Breast epithelium (tissue), 4 donors: ENCODE measurements around the gene MYO1D. TPM values are rescaled to one million over a fixed set of nuclear protein-coding genes. Genes with fewer than 3 reads are reported as not detected.

Experiments
- DNase-seq, 2 donors: peaks; one replicate each; pipeline ENCODE4 v3.0.0-alpha.2; 2019; ENCODE audit warnings: low spot score in 2 of 2
- H3K27ac ChIP-seq, 2 donors: fragments of 200-600 bp; sonication (generic) in 1 of 2; one replicate each; pipeline ENCODE4 v1.5.1; 2016 to 2019; ENCODE audit warnings: mild to moderate bottlenecking in 1 of 2
- H3K27me3 ChIP-seq, 2 donors: fragments of 200-600 bp; sonication (generic) in 1 of 2; one replicate each; pipeline versions ENCODE4 v1.5.1 to v1.6.0; 2017 to 2019; ENCODE audit warnings: control low read depth in 1 of 2, mild to moderate bottlenecking in 1 of 2
- H3K36me3 ChIP-seq: fragments of 200-600 bp; one replicate; pipeline ENCODE4 v1.5.1; 2019
- H3K4me1 ChIP-seq, 2 donors: fragments of 200-600 bp; sonication (generic); one replicate each; pipeline ENCODE4 v1.5.1; 2016 to 2019; ENCODE audit warnings: control low read depth in 1 of 2
- H3K4me3 ChIP-seq, 3 donors: fragments of 200-600 bp; sonication (generic); 1 replicate in 2 of 3; 2 replicates in 1 of 3; pipeline ENCODE4 v1.5.1; 2016 to 2019; ENCODE audit warnings: mild to moderate bottlenecking in 3 of 3, moderate library complexity in 2 of 3
- H3K9me3 ChIP-seq, 2 donors: fragments of 200-600 bp; sonication (generic) in 1 of 2; one replicate each; pipeline ENCODE4 v1.5.1; 2016 to 2019; ENCODE audit warnings: control low read depth in 1 of 2
- POLR2A ChIP-seq: fragments of 450-650 bp; IDR thresholded peaks from one replicate; pipeline ENCODE4 v1.6.1; 2016; ENCODE audit warnings: antibody characterized with exemption, mild to moderate bottlenecking, moderate library complexity
- POLR2AphosphoS5 ChIP-seq, 3 donors: sonication (generic); formaldehyde crosslinking; IDR thresholded peaks; one replicate each; pipeline ENCODE4 v1.6.1; 2017; ENCODE audit warnings: antibody characterized with exemption in 3 of 3
- intact Hi-C: fragments of 100-400 bp; cut with DNase I; formaldehyde crosslinking; loops from one replicate; pipeline ENCODE4 v1.15.1; 2023; ENCODE audit warnings: low total_unique reads
- total RNA-seq, 3 donors: library from RNA; depleted of rRNA; stranded (reverse); fragments of >200 nt; gene quantifications; one replicate each; pipeline ENCODE4 v1.1.0, GENCODE V29; 2016
- TF ChIP-seq, protein P1 (sequence below), 3 donors: fragments of 450-650 bp; IDR thresholded peaks; one replicate each; pipeline ENCODE4 v1.5.1; 2016 to 2017; ENCODE audit warnings: antibody characterized with exemption in 3 of 3, mild to moderate bottlenecking in 3 of 3, moderate library complexity in 3 of 3

The MYO1D gene
- total RNA-seq, 3 donors from 2014 or later: 54.4 to 114 (median 76.7) TPM

- Histone ChIP-seq H3K27ac (no peak overlapping the region), H3K36me3 (no peaks in the 10 kb centered on the region), H3K9me3 (no peaks in the 10 kb centered on the region), H3K4me1 (peaks cover 0 to 5% of the 10 kb centered on the region in 2 donors), H3K27me3 (no peaks in the 10 kb centered on the region), H3K4me3 (no peak overlapping the region)
- TF ChIP-seq POLR2AphosphoS5 (IDR thresholded peaks at IDR 0.05): no peak
- TF ChIP-seq POLR2A: no peak
- TF ChIP-seq, protein P1, sequence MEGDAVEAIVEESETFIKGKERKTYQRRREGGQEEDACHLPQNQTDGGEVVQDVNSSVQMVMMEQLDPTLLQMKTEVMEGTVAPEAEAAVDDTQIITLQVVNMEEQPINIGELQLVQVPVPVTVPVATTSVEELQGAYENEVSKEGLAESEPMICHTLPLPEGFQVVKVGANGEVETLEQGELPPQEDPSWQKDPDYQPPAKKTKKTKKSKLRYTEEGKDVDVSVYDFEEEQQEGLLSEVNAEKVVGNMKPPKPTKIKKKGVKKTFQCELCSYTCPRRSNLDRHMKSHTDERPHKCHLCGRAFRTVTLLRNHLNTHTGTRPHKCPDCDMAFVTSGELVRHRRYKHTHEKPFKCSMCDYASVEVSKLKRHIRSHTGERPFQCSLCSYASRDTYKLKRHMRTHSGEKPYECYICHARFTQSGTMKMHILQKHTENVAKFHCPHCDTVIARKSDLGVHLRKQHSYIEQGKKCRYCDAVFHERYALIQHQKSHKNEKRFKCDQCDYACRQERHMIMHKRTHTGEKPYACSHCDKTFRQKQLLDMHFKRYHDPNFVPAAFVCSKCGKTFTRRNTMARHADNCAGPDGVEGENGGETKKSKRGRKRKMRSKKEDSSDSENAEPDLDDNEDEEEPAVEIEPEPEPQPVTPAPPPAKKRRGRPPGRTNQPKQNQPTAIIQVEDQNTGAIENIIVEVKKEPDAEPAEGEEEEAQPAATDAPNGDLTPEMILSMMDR (IDR thresholded peaks at IDR 0.05): no peak
- intact Hi-C loops: no loop called here
- DNase-seq: no peak
Observed at GRCh38 chr17:32873114-32873513, 3.8 kb downstream of the MYO1D start.

- DNase-seq: no peak
Observed at GRCh38 chr17:32871746-32872145, 5.2 kb downstream of the MYO1D start.

DNA sequence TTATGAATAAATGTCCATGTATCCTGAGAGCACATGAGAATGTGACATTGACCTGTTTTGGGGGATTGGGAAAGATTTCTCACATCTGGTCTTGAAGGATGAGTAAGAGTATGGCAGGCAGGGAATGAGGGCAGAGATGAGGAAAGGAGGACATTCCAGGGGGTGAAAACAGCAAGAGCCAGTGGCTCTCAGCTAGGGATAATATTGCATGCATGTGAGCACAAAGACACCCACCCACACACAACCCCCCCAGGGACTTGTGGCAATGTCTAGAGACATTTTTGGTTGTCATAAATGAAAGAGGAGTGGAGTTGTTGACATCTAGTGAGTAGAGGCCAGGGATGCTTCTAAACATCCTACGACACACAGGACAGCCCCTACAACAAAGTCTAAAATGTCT lies 6.0 kb downstream of the MYO1D start:
- DNase-seq: no peak
- TF ChIP-seq, protein P1 (IDR thresholded peaks at IDR 0.05): no peak
- TF ChIP-seq POLR2AphosphoS5 (IDR thresholded peaks at IDR 0.05): no peak
- no peak for TF ChIP-seq POLR2A
- Histone ChIP-seq H3K36me3 (no peaks in the 10 kb centered on the region), H3K9me3 (no peaks in the 10 kb centered on the region), H3K27me3 (no peaks in the 10 kb centered on the region), H3K27ac (peak overlapping the region in 1 of 2 donors; percentile 44), H3K4me1 (peaks cover 0 to 5% of the 10 kb centered on the region in 2 donors), H3K4me3 (no peak overlapping the region)
- intact Hi-C loops: no loop called here

More at GRCh38 chr17:32871746-32872145, 5.2 kb downstream of the MYO1D start:
- no peak overlapping the region for H3K27ac ChIP-seq
- H3K4me3 ChIP-seq: no peak overlapping the region
- no peaks in the 10 kb centered on the region for H3K27me3 ChIP-seq
- H3K4me1 ChIP-seq: peaks cover 0 to 5% of the 10 kb centered on the region in 2 donors
- intact Hi-C loops: no loop called here
- TF ChIP-seq, protein P1 (IDR thresholded peaks at IDR 0.05): no peak
- TF ChIP-seq POLR2A: no peak
- no peaks in the 10 kb centered on the region for H3K36me3 ChIP-seq
- no peaks in the 10 kb centered on the region for H3K9me3 ChIP-seq

- H3K4me3 ChIP-seq: no peak overlapping the region
- intact Hi-C loops: no loop called here
- no peaks in the 10 kb centered on the region for H3K27me3 ChIP-seq
- H3K36me3 ChIP-seq: no peaks in the 10 kb centered on the region
- H3K9me3 ChIP-seq: no peaks in the 10 kb centered on the region
- peaks cover 0 to 5% of the 10 kb centered on the region in 2 donors for H3K4me1 ChIP-seq
- peak overlapping the region in 1 of 2 donors; percentile 70 for H3K27ac ChIP-seq
- no peak for DNase-seq
- peak in 1 of 3 donors; percentile 41 for TF ChIP-seq POLR2AphosphoS5 (IDR thresholded peaks at IDR 0.05)
- TF ChIP-seq, protein P1 (IDR thresholded peaks at IDR 0.05): no peak
Observed at GRCh38 chr17:32870027-32870670, 6.8 kb downstream of the MYO1D start.

GRCh38 chr17:32869345-32870026 lies 7.4 kb downstream of the MYO1D start:
- DNase-seq: no peak
- intact Hi-C loops: loop anchor here (1.0 kb wide), 1 partner anchor 13 kb away; no protein-coding TSS in a partner anchor
- H3K4me3 ChIP-seq: no peak overlapping the region
- H3K9me3 ChIP-seq: no peaks in the 10 kb centered on the region
- H3K27me3 ChIP-seq: no peaks in the 10 kb centered on the region
- TF ChIP-seq POLR2A (no peak), POLR2AphosphoS5 (IDR thresholded peaks at IDR 0.05) (no peak)
- TF ChIP-seq, protein P1 (IDR thresholded peaks at IDR 0.05): no peak
- H3K4me1 ChIP-seq: peaks cover 0 to 5% of the 10 kb centered on the region in 2 donors
- peak overlapping the region in 1 of 2 donors; percentile 49 for H3K27ac ChIP-seq
- no peaks in the 10 kb centered on the region for H3K36me3 ChIP-seq
